Osteoblast (primary cell): ENCODE data around the gene COL17A1. TPM values are rescaled to one million over a fixed set of nuclear protein-coding genes. Genes with fewer than 3 reads are reported as not detected.

Experiments used
- DNase-seq: peaks from one replicate; pipeline ENCODE4 v3.0.0; 2011; ENCODE audit warnings: low spot score, mixed read lengths; ENCODE audit not compliant: insufficient read length; ENCODE audit errors: missing footprints
- H2AFZ ChIP-seq: 2 replicates; pipeline ENCODE4 v1.6.0; 2011; ENCODE audit warnings: mild to moderate bottlenecking, low read length
- H3K27ac ChIP-seq: 2 replicates; pipeline ENCODE4 v1.5.1; 2011; ENCODE audit warnings: mild to moderate bottlenecking, low read depth, low read length, moderate library complexity
- H3K27me3 ChIP-seq: 2 replicates; pipeline ENCODE4 v1.6.0; 2012; ENCODE audit warnings: mild to moderate bottlenecking, control low read depth, inconsistent platforms, low read length, moderate library complexity; ENCODE audit not compliant: insufficient read depth
- H3K36me3 ChIP-seq: 2 replicates; pipeline ENCODE4 v1.5.1; 2011; ENCODE audit warnings: mild to moderate bottlenecking, low read length, control low read depth, moderate library complexity; ENCODE audit not compliant: insufficient read depth
- H3K4me1 ChIP-seq: 2 replicates; pipeline ENCODE4 v1.5.1; 2011; ENCODE audit warnings: mild to moderate bottlenecking, low read length, control low read depth, moderate library complexity; ENCODE audit not compliant: insufficient read depth
- H3K4me2 ChIP-seq: 2 replicates; pipeline ENCODE4 v1.6.0; 2011; ENCODE audit warnings: mild to moderate bottlenecking, low read length; ENCODE audit not compliant: insufficient read depth
- H3K4me3 ChIP-seq: fragments of 200-600 bp; sonication (generic); 3 replicates; pipeline ENCODE4 v1.5.1; 2012; ENCODE audit warnings: mild to moderate bottlenecking, low read length, inconsistent platforms; ENCODE audit not compliant: insufficient read depth
- H3K79me2 ChIP-seq: 2 replicates; pipeline ENCODE4 v1.6.0; 2012; ENCODE audit warnings: mild to moderate bottlenecking, low read length, control low read depth, inconsistent platforms; ENCODE audit not compliant: insufficient read depth
- H3K9me3 ChIP-seq: 2 replicates; pipeline ENCODE4 v1.5.1; 2011; ENCODE audit warnings: low read depth, low read length, control low read depth
- H4K20me1 ChIP-seq: 2 replicates; pipeline ENCODE4 v1.6.0; 2012; ENCODE audit warnings: mild to moderate bottlenecking, low read length, control low read depth; ENCODE audit not compliant: insufficient read depth
- CTCF ChIP-seq: IDR thresholded peaks from 2 replicates; pipeline ENCODE4 v1.5.1; 2011; ENCODE audit warnings: mild to moderate bottlenecking, low read depth, low read length, moderate library complexity; ENCODE audit errors: extremely low read depth
- total RNA-seq: library from RNA; depleted of rRNA; stranded (reverse); fragments of >200 nt; gene quantifications from 2 replicates; pipeline ENCODE4 v1.2.3, GENCODE V29; 2012

Gene COL17A1
- total RNA-seq, 1 donor: under 0.01 TPM

GRCh38 chr10:104041891-104042535 is 43.7 kb downstream of the COL17A1 start:
- no peak overlapping the region for H2AFZ ChIP-seq
- H3K9me3 ChIP-seq: no peaks in the 10 kb centered on the region
- no peak overlapping the region for H3K27ac ChIP-seq
- DNase-seq: no peak
- H4K20me1 ChIP-seq: no peaks in the 10 kb centered on the region
- H3K4me2 ChIP-seq: no peak overlapping the region
- H3K36me3 ChIP-seq: no peaks in the 10 kb centered on the region
- no peaks in the 10 kb centered on the region for H3K4me1 ChIP-seq
- H3K4me3 ChIP-seq: no peak overlapping the region
- no peaks in the 10 kb centered on the region for H3K79me2 ChIP-seq
- TF ChIP-seq CTCF: no peak
- no peaks in the 10 kb centered on the region for H3K27me3 ChIP-seq

- DNase-seq: no peak
- Histone ChIP-seq H3K4me3 (no peak overlapping the region), H3K4me1 (no peaks in the 10 kb centered on the region), H4K20me1 (no peaks in the 10 kb centered on the region), H3K27me3 (no peaks in the 10 kb centered on the region), H3K36me3 (no peaks in the 10 kb centered on the region), H3K27ac (no peak overlapping the region), H3K9me3 (no peaks in the 10 kb centered on the region), H3K79me2 (no peaks in the 10 kb centered on the region), H2AFZ (no peak overlapping the region), H3K4me2 (no peak overlapping the region)
- no peak for TF ChIP-seq CTCF
Measured at GRCh38 chr10:104040862-104041789, 44.6 kb downstream of the COL17A1 start.

GRCh38 chr10:104040382-104040781 is 45.3 kb downstream of the COL17A1 start:
- Histone ChIP-seq H4K20me1 (no peaks in the 10 kb centered on the region), H3K27ac (no peak overlapping the region)

More at GRCh38 chr10:104040382-104040781, 45.3 kb downstream of the COL17A1 start:
- Histone ChIP-seq H3K4me2 (no peak overlapping the region), H3K4me1 (no peaks in the 10 kb centered on the region), H3K36me3 (no peaks in the 10 kb centered on the region), H3K9me3 (no peaks in the 10 kb centered on the region), H3K27me3 (no peaks in the 10 kb centered on the region), H3K79me2 (no peaks in the 10 kb centered on the region), H2AFZ (no peak overlapping the region), H3K4me3 (no peak overlapping the region)
- TF ChIP-seq CTCF: no peak
- no peak for DNase-seq
